OCI-LY7 (cell line): ENCODE results near the gene SRSF2. TPM values are rescaled to one million over a fixed set of nuclear protein-coding genes. Genes with fewer than 3 reads are reported as not detected.
"Not testable (repeated sequence)": the region's sequence is repeated elsewhere in the genome, so short reads cannot be mapped to it uniquely, and the experiment has no call there.

ENCODE experiments used
- BruUV-seq: library from RNA; stranded (reverse); fragments of 400-500 nt; replicated peaks from 2 replicates; lab custom pipeline; 2021; lab: Mats Ljungman, UMichigan
- CTCF ChIA-PET: fragments of 300-600 bp; sonication (Branson Sonifier 250); formaldehyde crosslinking; loops from one replicate; lab custom pipeline; 2022; ENCODE audit warnings: antibody characterized with exemption; ENCODE audit not compliant: unreplicated experiment; lab: Charles Lee
- POLR2A ChIA-PET: fragments of 300-600 bp; sonication (Branson Sonifier 250); formaldehyde crosslinking; loops from one replicate; lab custom pipeline; 2022; ENCODE audit warnings: antibody characterized with exemption; lab: Charles Lee
- DNase-seq: peaks from one replicate; pipeline ENCODE4 v3.0.0-alpha.2; 2015; ENCODE audit warnings: low spot score
- H2AFZ ChIP-seq: fragments of 200-600 bp; sonication (generic), shearing (Covaris generic); 2 replicates; pipeline ENCODE4 v1.6.1; 2014; ENCODE audit warnings: mild to moderate bottlenecking, antibody characterized with exemption, low read length, moderate library complexity
- H3K27ac ChIP-seq: fragments of 200-600 bp; sonication (generic); 2 replicates; pipeline ENCODE4 v1.5.1; 2014; ENCODE audit warnings: mixed run types, low read depth, mild to moderate bottlenecking, moderate library complexity, low read length, inconsistent platforms; ENCODE audit not compliant: poor library complexity, severe bottlenecking
- H3K36me3 ChIP-seq: fragments of 200-600 bp; sonication (generic); 2 replicates; pipeline ENCODE4 v1.6.1; 2014; ENCODE audit warnings: mild to moderate bottlenecking, antibody characterized with exemption, low read length, moderate library complexity, mixed read lengths; ENCODE audit not compliant: insufficient read depth
- H3K4me1 ChIP-seq: fragments of 200-600 bp; sonication (generic); 2 replicates; pipeline ENCODE4 v1.5.1; 2014; ENCODE audit warnings: mild to moderate bottlenecking, low read length; ENCODE audit not compliant: insufficient read depth, poor library complexity, severe bottlenecking
- H3K4me2 ChIP-seq: fragments of 200-600 bp; sonication (generic); 2 replicates; pipeline ENCODE4 v1.6.1; 2014; ENCODE audit warnings: mild to moderate bottlenecking, low read length
- H3K4me3 ChIP-seq: fragments of 200-600 bp; sonication (generic); 2 replicates; pipeline ENCODE4 v1.5.1; 2014; ENCODE audit warnings: mild to moderate bottlenecking, low read depth, low read length; ENCODE audit not compliant: poor library complexity, severe bottlenecking
- H3K79me2 ChIP-seq: fragments of 200-600 bp; sonication (generic); 2 replicates; pipeline ENCODE4 v1.6.1; 2016; ENCODE audit warnings: low read depth, mild to moderate bottlenecking, low read length, moderate library complexity, mixed read lengths; ENCODE audit not compliant: insufficient read depth
- H3K9me2 ChIP-seq: fragments of 200-600 bp; sonication (generic); 2 replicates; pipeline ENCODE4 v1.6.1; 2016; ENCODE audit warnings: mild to moderate bottlenecking, low read length, mixed read lengths; ENCODE audit not compliant: insufficient read depth
- H3K9me3 ChIP-seq: fragments of 200-600 bp; sonication (generic); 2 replicates; pipeline ENCODE4 v1.6.1; 2014; ENCODE audit warnings: mild to moderate bottlenecking, mixed run types, low read length, mixed read lengths
- H4K20me1 ChIP-seq: fragments of 200-600 bp; sonication (generic); 2 replicates; pipeline ENCODE4 v1.6.1; 2014; ENCODE audit warnings: mild to moderate bottlenecking, antibody characterized with exemption, low read length, moderate library complexity, mixed read lengths; ENCODE audit not compliant: insufficient read depth
- CTCF ChIP-seq: fragments of 200-600 bp; sonication (generic); conservative IDR thresholded peaks from 2 replicates; pipeline ENCODE4 v1.5.1; 2014; ENCODE audit warnings: mild to moderate bottlenecking, antibody characterized with exemption, low read length, moderate library complexity, mixed read lengths
- EZH2phosphoT487 ChIP-seq: fragments of 200-600 bp; sonication (generic); IDR thresholded peaks from 2 replicates; pipeline ENCODE4 v1.6.1; 2018; ENCODE audit warnings: low read depth, borderline replicate concordance, mild to moderate bottlenecking, mixed run types, antibody characterized with exemption, low read length, moderate library complexity, mixed read lengths
- intact Hi-C: fragments of 100-400 bp; cut with micrococcal nuclease; formaldehyde crosslinking; loops from one replicate; pipeline ENCODE4 v1.10.0; 2022; ENCODE audit not compliant: unreplicated experiment
- total RNA-seq, 2 experiments: library from RNA; depleted of rRNA in 1 of 2; stranded (reverse); fragments of >200 nt in 1 of 2; shearing (Covaris generic) in 1 of 2; gene quantifications; 2 replicates each; pipeline ENCODE4 v1.2.3, GENCODE V29; 2014 to 2022

Gene SRSF2
- total RNA-seq, 2 experiments from 2014 or later: 619 to 2,207 TPM

- peak overlapping the region; percentile 96 for H3K4me2 ChIP-seq
- H3K4me1 ChIP-seq: peaks cover 63% of the 10 kb centered on the region
- CTCF ChIA-PET: no interaction called here
- peak overlapping the region; percentile 77 for H3K4me3 ChIP-seq
- H3K79me2 ChIP-seq: peaks cover 89% of the 10 kb centered on the region
- intact Hi-C loops: loop anchor here (10.0 kb wide), 2 partner anchors 712 to 1068 kb away; partner anchors contain the start of genes RECQL5 and SAP30BP
- DNase-seq: peak; percentile 37
- H3K36me3 ChIP-seq: peaks cover 78% of the 10 kb centered on the region
- TF ChIP-seq EZH2phosphoT487 (no peak), CTCF (no peak)
- no peak overlapping the region for H2AFZ ChIP-seq
- peak overlapping the region; percentile 92 for H3K27ac ChIP-seq
- no peaks in the 10 kb centered on the region for H3K9me2 ChIP-seq
- H4K20me1 ChIP-seq: peaks cover 36% of the 10 kb centered on the region
- no peaks in the 10 kb centered on the region for H3K9me3 ChIP-seq
- BruUV-seq: TSS peak; percentile 4
- POLR2A ChIA-PET: interaction anchor here (0.6 to 1.0 kb wide), 6 partner anchors 9 to 110 kb away, joined by 3 to 5 read pairs (median 3); no protein-coding TSS in a partner anchor
Measured at GRCh38 chr17:76732734-76733617, 4.2 kb downstream of the SRSF2 start.

- DNase-seq: peak; percentile 34
- H3K4me1 ChIP-seq: peaks cover 63% of the 10 kb centered on the region
- peaks cover 78% of the 10 kb centered on the region for H3K36me3 ChIP-seq
- not testable (repeated sequence) for H2AFZ ChIP-seq, H3K9me2 ChIP-seq, BruUV-seq, H3K9me3 ChIP-seq
- H3K4me2 ChIP-seq: peak overlapping the region; percentile 96
- ChIA-PET POLR2A (interaction anchor here (0.6 to 1.0 kb wide), 6 partner anchors 8 to 410 kb away, joined by 3 read pairs; no protein-coding TSS in a partner anchor), CTCF (interaction anchor here (0.5 kb wide), 1 partner anchor 48 kb away, joined by 5 read pairs; no protein-coding TSS in a partner anchor)
- 0 out of 2 replicates have a peak, but pooled peaks have one; percentile 20 for TF ChIP-seq CTCF
- peaks cover 97% of the 10 kb centered on the region for H3K79me2 ChIP-seq
- peaks cover 40% of the 10 kb centered on the region for H4K20me1 ChIP-seq
- intact Hi-C loops: loop anchor here (10.0 kb wide), 2 partner anchors 713 to 1067 kb away; partner anchors contain the start of genes RECQL5 and SAP30BP
- H3K27ac ChIP-seq: peak overlapping the region; percentile 92
- H3K4me3 ChIP-seq: peak overlapping the region; percentile 77
Measured at GRCh38 chr17:76731800-76732733, 5.1 kb downstream of the SRSF2 start.
